ENCODE data around the gene KRT33B.

Gene KRT33B

DNA sequence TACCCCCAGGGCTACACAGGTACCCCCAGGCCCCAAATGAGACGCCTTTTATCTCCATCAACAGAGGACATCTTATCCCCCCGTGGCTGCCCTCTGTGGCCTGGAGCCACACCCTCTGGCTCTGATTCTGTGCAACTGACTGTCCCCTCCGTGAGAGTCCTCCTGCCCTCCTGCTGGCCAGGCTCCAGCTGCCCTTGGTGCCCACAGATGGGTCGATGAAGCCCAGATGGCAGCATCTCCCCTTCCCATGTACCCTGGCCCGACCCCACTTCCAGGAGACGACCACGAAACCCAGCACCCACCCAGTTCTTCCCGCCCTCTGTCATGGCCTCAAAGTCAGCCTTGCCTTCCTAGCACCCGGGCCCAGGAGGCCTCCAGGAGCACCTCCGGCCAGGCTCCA is 44.5 kb downstream of the KRT33B start:
- CTCF ChIA-PET: no interaction called here
- TF ChIP-seq OVOL3 (tag by site-specific recombination; IDR thresholded peaks at IDR 0.05): no peak
- no peak for TF ChIP-seq ZNF140 (tag by site-specific recombination; IDR thresholded peaks at IDR 0.05)
- TF ChIP-seq ZNF112 (tag by site-specific recombination; IDR thresholded peaks at IDR 0.05): no peak
- TF ChIP-seq MYNN (tag by site-specific recombination; IDR thresholded peaks at IDR 0.05; ENCODE audit: borderline replicate concordance): no peak
- TF ChIP-seq ZNF621 (tag by site-specific recombination; IDR thresholded peaks at IDR 0.05): no peak
- Histone ChIP-seq H3K9me3 (ENCODE audit: control insufficient read depth, insufficient read depth, low read depth, low read length) (no peaks in the 10 kb centered on the region), H3K27ac (ENCODE audit: extremely low read depth, low read depth, low read length) (no peak overlapping the region), H3K36me3 (ENCODE audit: control insufficient read depth in 2 of 2, insufficient read depth in 1 of 2, low read length in 2 of 2) (no peaks in the 10 kb centered on the region), H3K4me1 (ENCODE audit: control insufficient read depth, insufficient read depth, low read length) (no peaks in the 10 kb centered on the region), H3K4me3 (ENCODE audit: low read depth, low read length) (no peak overlapping the region)
- POLR2A ChIA-PET: no interaction called here

DNA sequence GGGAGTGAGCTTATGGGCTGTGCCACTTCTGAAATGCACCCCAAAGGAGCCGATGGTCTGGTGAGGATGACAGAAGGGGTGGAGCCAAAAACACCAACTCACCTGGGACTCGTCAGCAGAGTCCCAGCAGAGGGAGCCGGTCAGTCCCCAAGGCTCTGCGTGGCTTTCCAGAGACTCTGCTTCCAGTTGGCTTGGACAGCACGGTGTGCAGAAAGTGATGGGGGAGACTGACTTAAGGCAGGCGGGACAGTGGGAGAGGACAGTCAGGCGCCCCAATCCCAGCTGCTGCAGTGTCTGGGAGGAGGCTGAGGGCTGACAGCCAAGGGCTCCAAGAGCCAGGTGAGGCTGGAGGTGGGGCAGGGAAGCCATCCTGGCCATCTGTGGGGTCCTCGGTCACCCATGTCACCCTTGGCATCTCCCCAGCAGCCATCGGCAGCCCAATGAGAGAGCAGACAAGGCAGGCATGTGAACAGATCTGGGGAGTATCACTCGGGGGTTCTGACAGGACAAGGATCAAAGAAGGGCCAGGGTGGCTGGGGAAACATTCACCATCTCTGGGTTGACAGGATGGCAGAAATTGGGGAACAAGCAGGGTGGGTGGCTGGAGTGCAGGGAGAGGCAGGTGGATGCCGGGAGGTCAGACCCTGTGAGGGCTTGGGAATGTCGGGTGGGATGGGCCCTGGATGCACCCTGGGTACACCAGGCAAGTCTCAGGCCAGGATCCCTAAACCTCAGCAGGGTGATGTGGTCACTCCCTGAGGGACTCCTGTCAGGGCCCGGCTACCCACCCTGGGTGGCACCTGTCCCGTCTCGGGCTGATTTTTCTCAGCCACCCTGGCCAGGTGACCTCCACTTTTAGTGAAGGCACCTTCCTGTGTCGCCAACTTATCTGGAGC is 45.2 kb downstream of the KRT33B start:
- Histone ChIP-seq H3K27ac (ENCODE audit: extremely low read depth, low read depth, low read length) (no peak overlapping the region), H3K4me1 (ENCODE audit: control insufficient read depth, insufficient read depth, low read length) (no peaks in the 10 kb centered on the region), H3K36me3 (ENCODE audit: control insufficient read depth in 2 of 2, insufficient read depth in 1 of 2, low read length in 2 of 2) (no peaks in the 10 kb centered on the region), H3K9me3 (ENCODE audit: control insufficient read depth, insufficient read depth, low read depth, low read length) (no peaks in the 10 kb centered on the region), H3K4me3 (ENCODE audit: low read depth, low read length) (no peak overlapping the region)
- ChIA-PET POLR2A (interaction anchor here (0.6 kb wide), 1 partner anchor 75 kb away, joined by 3 read pairs; no protein-coding TSS in a partner anchor), CTCF (interaction anchor here (0.6 to 3.9 kb wide), 10 partner anchors 9 to 416 kb away, joined by 3 to 27 read pairs (median 4); no protein-coding TSS in a partner anchor)
- TF ChIP-seq MYNN (tag by site-specific recombination; IDR thresholded peaks at IDR 0.05; ENCODE audit: borderline replicate concordance) (no peak), ZNF214 (tag by site-specific recombination; IDR thresholded peaks at IDR 0.05; ENCODE audit: borderline replicate concordance) (no peak), ZFP3 (tag by site-specific recombination; IDR thresholded peaks at IDR 0.05; ENCODE audit: low read depth) (no peak), ZNF776 (tag by site-specific recombination; IDR thresholded peaks at IDR 0.05; ENCODE audit: borderline replicate concordance) (no peak), SP7 (tag by site-specific recombination; IDR thresholded peaks at IDR 0.05) (no peak), ZNF549 (tag by site-specific recombination; IDR thresholded peaks at IDR 0.05) (no peak), ZNF354C (tag by site-specific recombination; IDR thresholded peaks at IDR 0.05; ENCODE audit: borderline replicate concordance, low read depth) (no peak), ZNF335 (tag by site-specific recombination; conservative IDR thresholded peaks at IDR 0.05) (no peak), ZNF48 (tag by site-specific recombination; IDR thresholded peaks at IDR 0.05) (no peak)
- TF ChIP-seq, protein P1, sequence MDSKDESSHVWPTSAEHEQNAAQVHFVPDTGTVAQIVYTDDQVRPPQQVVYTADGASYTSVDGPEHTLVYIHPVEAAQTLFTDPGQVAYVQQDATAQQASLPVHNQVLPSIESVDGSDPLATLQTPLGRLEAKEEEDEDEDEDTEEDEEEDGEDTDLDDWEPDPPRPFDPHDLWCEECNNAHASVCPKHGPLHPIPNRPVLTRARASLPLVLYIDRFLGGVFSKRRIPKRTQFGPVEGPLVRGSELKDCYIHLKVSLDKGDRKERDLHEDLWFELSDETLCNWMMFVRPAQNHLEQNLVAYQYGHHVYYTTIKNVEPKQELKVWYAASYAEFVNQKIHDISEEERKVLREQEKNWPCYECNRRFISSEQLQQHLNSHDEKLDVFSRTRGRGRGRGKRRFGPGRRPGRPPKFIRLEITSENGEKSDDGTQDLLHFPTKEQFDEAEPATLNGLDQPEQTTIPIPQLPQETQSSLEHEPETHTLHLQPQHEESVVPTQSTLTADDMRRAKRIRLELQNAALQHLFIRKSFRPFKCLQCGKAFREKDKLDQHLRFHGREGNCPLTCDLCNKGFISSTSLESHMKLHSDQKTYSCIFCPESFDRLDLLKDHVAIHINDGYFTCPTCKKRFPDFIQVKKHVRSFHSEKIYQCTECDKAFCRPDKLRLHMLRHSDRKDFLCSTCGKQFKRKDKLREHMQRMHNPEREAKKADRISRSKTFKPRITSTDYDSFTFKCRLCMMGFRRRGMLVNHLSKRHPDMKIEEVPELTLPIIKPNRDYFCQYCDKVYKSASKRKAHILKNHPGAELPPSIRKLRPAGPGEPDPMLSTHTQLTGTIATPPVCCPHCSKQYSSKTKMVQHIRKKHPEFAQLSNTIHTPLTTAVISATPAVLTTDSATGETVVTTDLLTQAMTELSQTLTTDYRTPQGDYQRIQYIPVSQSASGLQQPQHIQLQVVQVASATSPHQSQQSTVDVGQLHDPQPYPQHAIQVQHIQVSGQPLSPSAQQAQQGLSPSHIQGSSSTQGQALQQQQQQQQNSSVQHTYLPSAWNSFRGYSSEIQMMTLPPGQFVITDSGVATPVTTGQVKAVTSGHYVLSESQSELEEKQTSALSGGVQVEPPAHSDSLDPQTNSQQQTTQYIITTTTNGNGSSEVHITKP (tag by site-specific recombination; IDR thresholded peaks at IDR 0.05): peak; percentile 61
- TF ChIP-seq, protein P2, sequence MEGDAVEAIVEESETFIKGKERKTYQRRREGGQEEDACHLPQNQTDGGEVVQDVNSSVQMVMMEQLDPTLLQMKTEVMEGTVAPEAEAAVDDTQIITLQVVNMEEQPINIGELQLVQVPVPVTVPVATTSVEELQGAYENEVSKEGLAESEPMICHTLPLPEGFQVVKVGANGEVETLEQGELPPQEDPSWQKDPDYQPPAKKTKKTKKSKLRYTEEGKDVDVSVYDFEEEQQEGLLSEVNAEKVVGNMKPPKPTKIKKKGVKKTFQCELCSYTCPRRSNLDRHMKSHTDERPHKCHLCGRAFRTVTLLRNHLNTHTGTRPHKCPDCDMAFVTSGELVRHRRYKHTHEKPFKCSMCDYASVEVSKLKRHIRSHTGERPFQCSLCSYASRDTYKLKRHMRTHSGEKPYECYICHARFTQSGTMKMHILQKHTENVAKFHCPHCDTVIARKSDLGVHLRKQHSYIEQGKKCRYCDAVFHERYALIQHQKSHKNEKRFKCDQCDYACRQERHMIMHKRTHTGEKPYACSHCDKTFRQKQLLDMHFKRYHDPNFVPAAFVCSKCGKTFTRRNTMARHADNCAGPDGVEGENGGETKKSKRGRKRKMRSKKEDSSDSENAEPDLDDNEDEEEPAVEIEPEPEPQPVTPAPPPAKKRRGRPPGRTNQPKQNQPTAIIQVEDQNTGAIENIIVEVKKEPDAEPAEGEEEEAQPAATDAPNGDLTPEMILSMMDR (tag by site-specific recombination; IDR thresholded peaks at IDR 0.05): 0 out of 2 replicates have a peak, but pooled peaks have one; percentile 29
- TF ChIP-seq, protein P3, sequence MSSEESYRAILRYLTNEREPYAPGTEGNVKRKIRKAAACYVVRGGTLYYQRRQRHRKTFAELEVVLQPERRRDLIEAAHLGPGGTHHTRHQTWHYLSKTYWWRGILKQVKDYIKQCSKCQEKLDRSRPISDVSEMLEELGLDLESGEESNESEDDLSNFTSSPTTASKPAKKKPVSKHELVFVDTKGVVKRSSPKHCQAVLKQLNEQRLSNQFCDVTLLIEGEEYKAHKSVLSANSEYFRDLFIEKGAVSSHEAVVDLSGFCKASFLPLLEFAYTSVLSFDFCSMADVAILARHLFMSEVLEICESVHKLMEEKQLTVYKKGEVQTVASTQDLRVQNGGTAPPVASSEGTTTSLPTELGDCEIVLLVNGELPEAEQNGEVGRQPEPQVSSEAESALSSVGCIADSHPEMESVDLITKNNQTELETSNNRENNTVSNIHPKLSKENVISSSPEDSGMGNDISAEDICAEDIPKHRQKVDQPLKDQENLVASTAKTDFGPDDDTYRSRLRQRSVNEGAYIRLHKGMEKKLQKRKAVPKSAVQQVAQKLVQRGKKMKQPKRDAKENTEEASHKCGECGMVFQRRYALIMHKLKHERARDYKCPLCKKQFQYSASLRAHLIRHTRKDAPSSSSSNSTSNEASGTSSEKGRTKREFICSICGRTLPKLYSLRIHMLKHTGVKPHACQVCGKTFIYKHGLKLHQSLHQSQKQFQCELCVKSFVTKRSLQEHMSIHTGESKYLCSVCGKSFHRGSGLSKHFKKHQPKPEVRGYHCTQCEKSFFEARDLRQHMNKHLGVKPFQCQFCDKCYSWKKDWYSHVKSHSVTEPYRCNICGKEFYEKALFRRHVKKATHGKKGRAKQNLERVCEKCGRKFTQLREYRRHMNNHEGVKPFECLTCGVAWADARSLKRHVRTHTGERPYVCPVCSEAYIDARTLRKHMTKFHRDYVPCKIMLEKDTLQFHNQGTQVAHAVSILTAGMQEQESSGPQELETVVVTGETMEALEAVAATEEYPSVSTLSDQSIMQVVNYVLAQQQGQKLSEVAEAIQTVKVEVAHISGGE (tag by site-specific recombination; conservative IDR thresholded peaks at IDR 0.05; ENCODE audit: low read depth): no peak
- TF ChIP-seq, protein P4, sequence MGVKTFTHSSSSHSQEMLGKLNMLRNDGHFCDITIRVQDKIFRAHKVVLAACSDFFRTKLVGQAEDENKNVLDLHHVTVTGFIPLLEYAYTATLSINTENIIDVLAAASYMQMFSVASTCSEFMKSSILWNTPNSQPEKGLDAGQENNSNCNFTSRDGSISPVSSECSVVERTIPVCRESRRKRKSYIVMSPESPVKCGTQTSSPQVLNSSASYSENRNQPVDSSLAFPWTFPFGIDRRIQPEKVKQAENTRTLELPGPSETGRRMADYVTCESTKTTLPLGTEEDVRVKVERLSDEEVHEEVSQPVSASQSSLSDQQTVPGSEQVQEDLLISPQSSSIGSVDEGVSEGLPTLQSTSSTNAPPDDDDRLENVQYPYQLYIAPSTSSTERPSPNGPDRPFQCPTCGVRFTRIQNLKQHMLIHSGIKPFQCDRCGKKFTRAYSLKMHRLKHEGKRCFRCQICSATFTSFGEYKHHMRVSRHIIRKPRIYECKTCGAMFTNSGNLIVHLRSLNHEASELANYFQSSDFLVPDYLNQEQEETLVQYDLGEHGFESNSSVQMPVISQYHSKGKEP (tag by site-specific recombination; IDR thresholded peaks at IDR 0.05): no peak
- TF ChIP-seq, protein P5, sequence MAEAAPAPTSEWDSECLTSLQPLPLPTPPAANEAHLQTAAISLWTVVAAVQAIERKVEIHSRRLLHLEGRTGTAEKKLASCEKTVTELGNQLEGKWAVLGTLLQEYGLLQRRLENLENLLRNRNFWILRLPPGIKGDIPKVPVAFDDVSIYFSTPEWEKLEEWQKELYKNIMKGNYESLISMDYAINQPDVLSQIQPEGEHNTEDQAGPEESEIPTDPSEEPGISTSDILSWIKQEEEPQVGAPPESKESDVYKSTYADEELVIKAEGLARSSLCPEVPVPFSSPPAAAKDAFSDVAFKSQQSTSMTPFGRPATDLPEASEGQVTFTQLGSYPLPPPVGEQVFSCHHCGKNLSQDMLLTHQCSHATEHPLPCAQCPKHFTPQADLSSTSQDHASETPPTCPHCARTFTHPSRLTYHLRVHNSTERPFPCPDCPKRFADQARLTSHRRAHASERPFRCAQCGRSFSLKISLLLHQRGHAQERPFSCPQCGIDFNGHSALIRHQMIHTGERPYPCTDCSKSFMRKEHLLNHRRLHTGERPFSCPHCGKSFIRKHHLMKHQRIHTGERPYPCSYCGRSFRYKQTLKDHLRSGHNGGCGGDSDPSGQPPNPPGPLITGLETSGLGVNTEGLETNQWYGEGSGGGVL (tag by site-specific recombination; IDR thresholded peaks at IDR 0.05): no peak
